T-cell (primary cell): ENCODE data around the gene IFITM5. TPM values are rescaled to one million over a fixed set of nuclear protein-coding genes. Genes with fewer than 3 reads are reported as not detected.

Experiments
- ATAC-seq, 4 experiments: fragments of 200-7000 bp in 3 of 4; fragments of 150-1000 bp in 1 of 4; cut with Tn5 transposase; replicated peaks in 1 of 4; 1 replicate in 3 of 4; 2 replicates in 1 of 4; pipeline ENCODE4 v1.10.0; 2021; ENCODE audit warnings: moderate library complexity in 3 of 4, mild to moderate bottlenecking in 2 of 4, moderate number of reproducible peaks in 1 of 4
- CTCF ChIA-PET, 2 donors: fragments of 300-600 bp; sonication (Branson Sonifier 250); formaldehyde crosslinking; loops; one replicate each; lab custom pipeline; 2022; ENCODE audit warnings: antibody characterized with exemption in 2 of 2; lab: Charles Lee
- POLR2A ChIA-PET, 2 donors: fragments of 300-600 bp; sonication (Branson Sonifier 250); formaldehyde crosslinking; loops; one replicate each; lab custom pipeline; 2022; ENCODE audit warnings: antibody characterized with exemption in 2 of 2; lab: Charles Lee
- DNase-seq, 35 experiments: peaks; one replicate each; pipeline versions ENCODE4 v3.0.0 to v3.0.0-alpha.2; 2013 to 2023
- H3K27ac ChIP-seq: one replicate; pipeline ENCODE4 v1.5.1; 2013; ENCODE audit warnings: low read length
- H3K27me3 ChIP-seq, 2 experiments: replicated peaks in 1 of 2; 1 replicate in 1 of 2; 2 replicates in 1 of 2; pipeline versions ENCODE4 v1.6.1 to v1.7.0; 2013; ENCODE audit warnings: low read length in 1 of 2, mixed read lengths in 1 of 2; ENCODE audit not compliant: control insufficient read depth in 2 of 2, insufficient read depth in 2 of 2; ENCODE audit errors: extremely low read depth in 1 of 2
- H3K36me3 ChIP-seq, 2 donors: 1 replicate in 1 of 2; 2 replicates in 1 of 2; pipeline versions ENCODE4 v1.6.1 to v1.7.0; 2013; ENCODE audit warnings: low read length in 1 of 2; ENCODE audit not compliant: control insufficient read depth in 2 of 2, insufficient read depth in 1 of 2; ENCODE audit errors: extremely low read depth in 1 of 2
- H3K4me1 ChIP-seq, 2 experiments: 1 replicate in 1 of 2; 2 replicates in 1 of 2; pipeline versions ENCODE4 v1.6.1 to v1.7.0; 2013; ENCODE audit warnings: low read length in 2 of 2, mixed read lengths in 1 of 2; ENCODE audit not compliant: insufficient read depth in 2 of 2, control insufficient read depth in 1 of 2; ENCODE audit errors: extremely low read depth in 1 of 2
- H3K4me3 ChIP-seq, 2 donors: 1 replicate in 1 of 2; 2 replicates in 1 of 2; pipeline versions ENCODE4 v1.5.1 to v1.7.0; 2013; ENCODE audit warnings: mild to moderate bottlenecking in 2 of 2, low read length in 1 of 2, moderate library complexity in 1 of 2; ENCODE audit not compliant: control insufficient read depth in 1 of 2; ENCODE audit errors: extremely low read depth in 1 of 2
- H3K9me3 ChIP-seq: 2 replicates; pipeline ENCODE4 v1.7.0; 2013
- H3K27ac Mint-ChIP-seq, 2 donors: one replicate each; pipeline ENCODE4 v1.8.0; 2020 to 2021; ENCODE audit warnings: mild to moderate bottlenecking in 2 of 2, mixed read lengths in 2 of 2
- H3K27me3 Mint-ChIP-seq, 2 donors: one replicate each; pipeline ENCODE4 v1.8.0; 2021 to 2022; ENCODE audit warnings: mixed read lengths in 2 of 2
- H3K36me3 Mint-ChIP-seq: one replicate; pipeline ENCODE4 v1.8.0; 2021; ENCODE audit warnings: mixed read lengths
- H3K4me1 Mint-ChIP-seq, 3 donors: one replicate each; pipeline ENCODE4 v1.8.0; 2020 to 2022; ENCODE audit warnings: mixed read lengths in 3 of 3, mild to moderate bottlenecking in 1 of 3
- H3K4me3 Mint-ChIP-seq, 3 donors: one replicate each; pipeline ENCODE4 v1.8.0; 2020 to 2022; ENCODE audit warnings: mild to moderate bottlenecking in 3 of 3, mixed read lengths in 3 of 3, moderate library complexity in 3 of 3
- H3K9me3 Mint-ChIP-seq, 3 donors: one replicate each; pipeline ENCODE4 v1.8.0; 2020 to 2022; ENCODE audit warnings: mixed read lengths in 3 of 3
- WGBS: methylation state at CpG from one replicate; pipeline ENCODE4 v1.1.5; 2013; ENCODE audit warnings: missing lambda C conversion rate; ENCODE audit not compliant: insufficient coverage; 5-methylcytosine and 5-hydroxymethylcytosine counted together
- total RNA-seq, 35 experiments: library from RNA in 6 of 35; stranded (reverse) in 6 of 35; fragments of 120-200 nt in 1 of 35; gene quantifications; one replicate each; pipeline versions ENCODE4 v1.2.1 to v1.2.4 and lab custom pipeline; 2013 to 2026

Gene IFITM5
- total RNA-seq, 5 donors from 2014 or later (not counting 1 experiment from before 2014, with no cell fraction given): not detected

DNA sequence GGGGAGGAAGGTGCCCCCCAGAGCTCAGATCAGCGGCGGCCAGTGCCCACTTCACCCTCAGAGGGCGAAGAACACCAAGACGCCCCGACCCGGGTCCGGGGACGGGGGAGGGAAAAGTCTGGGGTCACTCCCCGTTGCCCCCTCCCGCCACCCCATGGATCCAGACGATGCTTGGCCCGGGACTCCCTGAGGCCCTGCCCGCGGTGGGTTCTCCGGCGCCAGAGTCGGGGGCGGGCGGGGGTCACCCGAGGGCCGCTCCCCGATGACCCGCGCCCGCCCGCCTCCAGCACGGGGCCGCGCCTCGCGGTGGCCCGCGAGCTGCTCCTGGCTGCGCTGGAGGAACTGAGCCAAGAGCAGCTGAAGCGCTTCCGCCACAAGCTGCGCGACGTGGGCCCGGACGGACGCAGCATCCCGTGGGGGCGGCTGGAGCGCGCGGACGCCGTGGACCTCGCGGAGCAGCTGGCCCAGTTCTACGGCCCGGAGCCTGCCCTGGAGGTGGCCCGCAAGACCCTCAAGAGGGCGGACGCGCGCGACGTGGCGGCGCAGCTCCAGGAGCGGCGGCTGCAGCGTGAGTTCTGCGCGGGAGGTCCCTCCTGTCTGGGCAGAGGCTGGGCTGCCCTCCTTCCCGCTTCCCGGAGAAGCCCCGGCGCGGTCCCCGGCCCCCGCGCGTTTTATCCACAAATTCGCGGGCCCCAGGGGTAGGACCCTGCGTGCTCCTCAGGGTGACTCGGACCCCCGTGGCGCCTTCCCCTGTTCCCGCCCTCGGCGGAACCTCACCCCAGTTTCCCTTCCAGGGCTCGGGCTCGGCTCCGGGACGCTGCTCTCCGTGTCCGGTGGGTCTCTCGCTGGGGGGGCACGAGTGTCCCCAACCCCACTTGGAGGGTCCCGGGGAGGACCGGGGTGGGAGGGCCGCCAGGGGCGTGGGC is 20.0 kb downstream of the IFITM5 start:
- Histone ChIP-seq H3K9me3 (no peaks in the 10 kb centered on the region), H3K4me1 (peaks cover 17 to 61% of the 10 kb centered on the region in 2 experiments), H3K27me3 (peaks cover 0 to 57% of the 10 kb centered on the region in 2 experiments), H3K4me3 (peak overlapping the region; percentile 45 to 63), H3K36me3 (no peaks in the 10 kb centered on the region), H3K27ac (no peak overlapping the region)
- WGBS: 19% methylated on average over 83 of the region's 97 CpGs
- peak overlapping the region; percentile 76 to 91 (median 76) for H3K4me3 Mint-ChIP-seq
- H3K9me3 Mint-ChIP-seq: peaks cover 0 to 9% (median 0%) of the 10 kb centered on the region in 3 donors
- H3K4me1 Mint-ChIP-seq: peaks cover 43 to 59% (median 55%) of the 10 kb centered on the region in 3 donors
- H3K27ac Mint-ChIP-seq: peak overlapping the region in 1 of 2 donors; percentile 79
- POLR2A ChIA-PET: interaction anchor here in 1 of 2 donors (0.6 kb wide), 1 partner anchor 33 kb away, joined by 9 read pairs; no protein-coding TSS in a partner anchor
- H3K27me3 Mint-ChIP-seq: peaks cover 0 to 16% of the 10 kb centered on the region in 2 donors
- no peaks in the 10 kb centered on the region for H3K36me3 Mint-ChIP-seq
- ATAC-seq (peak; percentile 23 to 42 (median 31)), DNase-seq (peak in 2 of 35 experiments; percentile 27 to 53)
- CTCF ChIA-PET: interaction anchor here (1.0 kb wide), 2 partner anchors 28 to 29 kb away, joined by 5 read pairs; no protein-coding TSS in a partner anchor

- Histone ChIP-seq H3K27me3 (peaks cover 0 to 47% of the 10 kb centered on the region in 2 experiments), H3K4me3 (peak within 1 kb of the TSS in 1 of 2 donors; percentile 63), H3K4me1 (peaks cover 14 to 57% of the 10 kb centered on the region in 2 experiments), H3K36me3 (no peaks in the 10 kb centered on the region), H3K27ac (no peak within 1 kb of the TSS), H3K9me3 (no peaks in the 10 kb centered on the region)
- Mint-ChIP-seq H3K9me3 (peaks cover 0 to 9% (median 0%) of the 10 kb centered on the region in 3 donors), H3K27me3 (peaks cover 0 to 16% of the 10 kb centered on the region in 2 donors), H3K36me3 (no peaks in the 10 kb centered on the region), H3K27ac (peak within 1 kb of the TSS; percentile 79 to 87), H3K4me1 (peaks cover 38 to 53% (median 49%) of the 10 kb centered on the region in 3 donors), H3K4me3 (peak within 1 kb of the TSS; percentile 76 to 91 (median 76))
- 95% methylated on average over 16 of the region's 21 CpGs for WGBS
- ATAC-seq (peak in 1 of 4 experiments; percentile 25), DNase-seq (peak in 1 of 35 experiments; percentile 14)
- ChIA-PET CTCF (interaction anchor here in 1 of 2 donors (1.0 kb wide), 1 partner anchor 28 kb away, joined by 5 read pairs; no protein-coding TSS in a partner anchor), POLR2A (interaction anchor here in 1 of 2 donors (0.6 kb wide), 1 partner anchor 34 kb away, joined by 9 read pairs; no protein-coding TSS in a partner anchor)
Observed at GRCh38 chr11:278001-278951, 21.1 kb downstream of the IFITM5 start, which contains the start of gene NLRP6. Gene NLRP6, plus strand, starts transcription at chr11:278407. Its CDS starts 163 bp downstream, at chr11:278570.

GRCh38 chr11:276219-276618 is 23.1 kb downstream of the IFITM5 start:
- H3K27ac ChIP-seq: no peak overlapping the region
- H3K27me3 ChIP-seq: peaks cover 0 to 28% of the 10 kb centered on the region in 2 experiments
- no peaks in the 10 kb centered on the region for H3K9me3 ChIP-seq
- H3K9me3 Mint-ChIP-seq: peaks cover 0 to 9% (median 0%) of the 10 kb centered on the region in 3 donors
- DNase-seq: no peak
- no peak overlapping the region for H3K4me3 ChIP-seq
- H3K36me3 Mint-ChIP-seq: no peaks in the 10 kb centered on the region
- peak overlapping the region in 1 of 3 donors; percentile 91 for H3K4me3 Mint-ChIP-seq
- CTCF ChIA-PET: interaction anchor here (0.6 to 1.3 kb wide), 2 partner anchors 25 to 88 kb away, joined by 3 to 4 read pairs; no protein-coding TSS in a partner anchor
- peak overlapping the region; percentile 25 to 36 for H3K27ac Mint-ChIP-seq
- H3K4me1 Mint-ChIP-seq: peaks cover 18 to 36% (median 32%) of the 10 kb centered on the region in 3 donors
- ATAC-seq: no peak
- H3K27me3 Mint-ChIP-seq: peaks cover 0 to 5% of the 10 kb centered on the region in 2 donors
- no peaks in the 10 kb centered on the region for H3K36me3 ChIP-seq
- H3K4me1 ChIP-seq: peaks cover 13 to 37% of the 10 kb centered on the region in 2 experiments
- POLR2A ChIA-PET: interaction anchor here in 1 of 2 donors (0.7 kb wide), 1 partner anchor 38 kb away, joined by 3 read pairs; no protein-coding TSS in a partner anchor

DNA sequence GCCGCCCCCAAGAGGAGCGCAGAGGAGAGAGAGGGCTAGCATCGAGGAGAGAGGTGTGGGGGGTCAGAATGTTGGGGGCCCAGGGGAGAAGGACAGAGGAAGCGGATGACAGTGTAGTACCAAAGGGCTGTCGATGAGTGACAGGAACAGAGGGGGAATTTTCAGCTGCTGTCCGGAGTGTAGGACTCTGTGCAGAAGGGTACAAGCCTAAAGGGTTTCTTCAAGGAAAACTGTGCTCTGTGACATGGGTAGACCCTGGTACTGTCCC is 26.5 kb downstream of the IFITM5 start:
- no peaks in the 10 kb centered on the region for H3K27me3 ChIP-seq
- POLR2A ChIA-PET: no interaction called here
- WGBS: 98% methylated on average over 6 of the region's 6 CpGs
- DNase-seq (no peak), ATAC-seq (no peak)
- H3K9me3 Mint-ChIP-seq: peaks cover 0 to 9% (median 0%) of the 10 kb centered on the region in 3 donors
- no peaks in the 10 kb centered on the region for H3K36me3 Mint-ChIP-seq
- H3K27ac ChIP-seq: no peak overlapping the region
- peak overlapping the region in 1 of 2 donors; percentile 66 for H3K27ac Mint-ChIP-seq
- no peaks in the 10 kb centered on the region for H3K27me3 Mint-ChIP-seq
- no peak overlapping the region for H3K4me3 Mint-ChIP-seq
- H3K36me3 ChIP-seq: no peaks in the 10 kb centered on the region
- H3K4me1 Mint-ChIP-seq: peaks cover 32 to 45% (median 38%) of the 10 kb centered on the region in 3 donors
- H3K4me1 ChIP-seq: peaks cover 15 to 32% of the 10 kb centered on the region in 2 experiments
- H3K4me3 ChIP-seq: no peak overlapping the region
- no peaks in the 10 kb centered on the region for H3K9me3 ChIP-seq
- CTCF ChIA-PET: no interaction called here

DNA sequence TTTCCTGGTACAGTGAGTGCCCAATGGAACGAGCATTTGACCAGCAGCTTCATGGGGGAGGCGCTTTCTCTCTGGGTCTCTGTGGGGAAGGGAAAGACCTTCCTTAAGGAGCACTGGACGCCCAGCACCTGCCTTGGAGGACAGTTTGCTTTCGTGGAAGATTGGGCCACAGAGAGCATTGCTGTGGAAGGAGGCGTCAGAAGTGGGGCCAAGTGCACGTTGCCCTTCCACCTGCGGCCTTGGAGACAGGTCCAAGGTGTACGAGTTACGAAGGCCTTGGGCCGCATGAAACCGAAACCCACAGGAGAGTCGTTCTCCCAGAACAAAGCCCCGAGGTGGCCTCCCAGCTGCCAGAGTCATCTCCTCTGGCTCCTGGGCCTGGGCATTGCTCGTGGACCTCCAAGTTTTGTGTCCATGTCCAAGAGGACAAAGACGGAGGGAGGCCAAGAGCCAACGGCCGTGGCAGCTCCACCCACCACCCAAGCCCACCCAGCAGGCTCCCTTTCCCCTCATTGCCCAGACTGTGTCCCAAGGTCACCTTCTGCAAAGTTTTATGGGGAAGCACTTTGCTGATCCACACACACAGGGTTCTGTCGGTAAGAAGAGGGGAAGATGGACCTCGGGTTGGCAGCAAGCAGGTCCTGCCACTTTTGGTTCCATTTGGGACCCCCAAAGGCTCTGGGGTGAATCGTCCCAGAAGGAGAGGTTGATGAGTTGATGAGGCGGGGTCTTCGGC is 27.0 kb downstream of the IFITM5 start:
- Mint-ChIP-seq H3K4me3 (no peak overlapping the region), H3K36me3 (no peaks in the 10 kb centered on the region), H3K27me3 (no peaks in the 10 kb centered on the region), H3K4me1 (peaks cover 32 to 45% (median 38%) of the 10 kb centered on the region in 3 donors), H3K27ac (peak overlapping the region in 1 of 2 donors; percentile 66), H3K9me3 (peaks cover 0 to 9% (median 0%) of the 10 kb centered on the region in 3 donors)
- 89% methylated on average over 16 of the region's 22 CpGs for WGBS
- Histone ChIP-seq H3K9me3 (no peaks in the 10 kb centered on the region), H3K36me3 (no peaks in the 10 kb centered on the region), H3K27ac (no peak overlapping the region), H3K4me3 (no peak overlapping the region), H3K27me3 (no peaks in the 10 kb centered on the region), H3K4me1 (peaks cover 13 to 32% of the 10 kb centered on the region in 2 experiments)
- CTCF ChIA-PET: interaction anchor here in 1 of 2 donors (1.1 kb wide), 1 partner anchor 22 kb away, joined by 3 read pairs; no protein-coding TSS in a partner anchor
- POLR2A ChIA-PET: no interaction called here
- DNase-seq (no peak), ATAC-seq (no peak)
